G401.6 (cell line): ENCODE data around the gene CSNK1D.

Experiments
- FAIRE-seq: peaks from 2 replicates; lab custom pipeline; 2012; peaks lifted over from hg19 to GRCh38; lab: Jason Lieb, UNC

CSNK1D gene

DNA sequence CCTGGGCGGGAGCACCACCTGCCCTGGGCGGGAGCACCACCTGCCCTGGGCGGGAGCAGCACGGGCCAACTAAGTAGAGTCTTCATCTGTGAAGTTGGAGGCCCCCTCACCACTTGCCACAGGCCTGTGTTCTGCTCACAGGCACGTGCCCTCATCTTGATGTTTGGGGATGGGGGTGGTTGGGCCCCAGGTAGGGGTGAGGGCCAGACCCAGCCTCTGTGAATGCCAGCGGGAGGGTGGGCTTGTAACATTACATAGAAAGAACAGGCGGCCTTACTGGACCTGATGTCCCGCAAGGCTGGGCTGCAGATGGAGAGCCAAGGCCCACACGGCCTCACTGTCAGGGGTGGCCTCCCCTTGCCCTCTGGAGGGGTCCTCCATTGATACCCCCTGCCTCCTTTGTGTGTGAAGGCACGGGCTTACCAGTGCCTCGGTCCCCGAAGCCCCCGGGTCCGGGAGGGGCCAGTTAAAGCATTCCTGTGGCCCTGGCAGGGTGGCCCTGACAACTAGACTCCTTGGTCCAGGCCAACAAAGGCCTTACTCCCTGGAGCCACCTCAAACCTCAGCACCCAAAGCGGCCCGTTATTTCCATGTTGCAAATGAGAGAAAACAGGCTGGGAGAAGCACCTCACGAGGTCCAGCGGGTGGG, 45.7 kb downstream of the CSNK1D start:
- FAIRE-seq: no peak

GRCh38 chr17:82226809-82227628, 46.5 kb downstream of the CSNK1D start:
- FAIRE-seq: no peak

GRCh38 chr17:82226146-82226808, 47.2 kb downstream of the CSNK1D start:
- FAIRE-seq: no peak

DNA sequence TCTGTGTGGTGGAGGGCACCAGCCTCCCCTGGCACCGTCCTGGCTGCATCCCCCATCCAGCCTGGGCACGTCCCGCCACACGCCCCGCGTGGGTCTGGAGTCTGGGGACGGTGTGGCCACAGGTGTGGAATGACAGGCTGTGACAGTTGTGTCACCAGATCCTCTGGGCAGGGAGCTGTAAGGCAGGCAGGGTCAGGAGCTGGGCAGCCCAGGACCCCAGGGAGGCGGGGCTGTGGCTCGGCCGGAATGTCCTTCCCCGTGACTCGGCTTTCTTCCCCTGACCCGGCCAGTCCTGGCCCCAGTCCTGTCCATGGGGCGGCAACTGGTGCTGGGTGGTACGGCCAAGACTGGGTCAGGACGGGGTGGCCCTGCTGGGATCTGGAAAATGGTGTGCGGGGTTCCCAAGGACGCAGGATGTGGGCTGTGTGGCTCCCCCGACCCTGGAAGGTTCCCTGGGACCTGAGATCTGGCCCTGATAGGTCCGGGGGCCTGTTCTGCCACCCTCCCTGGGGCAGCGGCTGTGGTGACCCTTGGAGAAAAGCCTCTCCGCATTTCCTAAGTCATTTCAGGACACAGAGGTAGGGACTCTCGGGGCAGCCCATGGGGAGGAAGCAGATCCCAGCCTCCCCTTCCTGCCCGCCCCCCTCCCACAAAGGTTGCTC, 48.0 kb downstream of the CSNK1D start:
- no peak for FAIRE-seq

- no peak for FAIRE-seq
Observed at GRCh38 chr17:82224666-82225065, 48.8 kb downstream of the CSNK1D start.

DNA sequence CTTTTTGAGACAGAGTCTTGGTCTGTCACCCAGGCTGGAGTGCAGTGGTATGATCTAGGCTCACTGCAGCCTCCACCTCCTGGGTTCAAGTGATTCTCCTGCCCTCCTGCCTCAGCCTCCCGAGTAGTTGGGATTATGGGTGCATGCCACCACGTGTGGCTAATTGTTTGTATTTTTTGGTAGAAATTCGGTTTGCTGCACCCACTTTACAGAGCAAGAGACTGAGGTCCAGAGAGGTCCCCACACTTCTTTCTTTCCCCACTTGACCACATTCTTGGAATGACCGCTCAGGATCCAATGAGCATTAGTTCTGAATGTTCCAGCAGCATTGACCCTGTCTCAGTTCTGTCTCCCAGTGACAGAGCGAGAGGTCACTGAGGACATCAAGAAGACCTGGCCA, 50.0 kb downstream of the CSNK1D start:
- FAIRE-seq: no peak

DNA sequence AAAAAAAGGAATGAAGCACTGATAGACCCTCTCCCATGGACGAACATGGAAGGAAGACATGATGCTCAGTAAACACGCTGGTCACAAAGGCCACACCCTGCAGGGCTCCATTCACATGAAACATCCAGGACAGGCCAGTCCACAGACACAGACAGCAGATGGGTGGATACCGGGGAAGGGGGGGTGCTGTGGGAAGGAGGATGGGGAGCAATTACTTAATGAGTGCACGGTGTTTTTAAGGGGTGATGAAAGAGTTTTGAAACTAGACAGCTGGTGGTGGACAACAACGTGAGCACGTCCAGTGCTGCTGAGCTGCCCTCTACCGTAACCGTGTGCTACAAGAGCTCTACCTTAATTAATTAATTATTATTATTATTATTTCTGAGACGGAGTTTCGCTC, 50.7 kb downstream of the CSNK1D start:
- FAIRE-seq: no peak

DNA sequence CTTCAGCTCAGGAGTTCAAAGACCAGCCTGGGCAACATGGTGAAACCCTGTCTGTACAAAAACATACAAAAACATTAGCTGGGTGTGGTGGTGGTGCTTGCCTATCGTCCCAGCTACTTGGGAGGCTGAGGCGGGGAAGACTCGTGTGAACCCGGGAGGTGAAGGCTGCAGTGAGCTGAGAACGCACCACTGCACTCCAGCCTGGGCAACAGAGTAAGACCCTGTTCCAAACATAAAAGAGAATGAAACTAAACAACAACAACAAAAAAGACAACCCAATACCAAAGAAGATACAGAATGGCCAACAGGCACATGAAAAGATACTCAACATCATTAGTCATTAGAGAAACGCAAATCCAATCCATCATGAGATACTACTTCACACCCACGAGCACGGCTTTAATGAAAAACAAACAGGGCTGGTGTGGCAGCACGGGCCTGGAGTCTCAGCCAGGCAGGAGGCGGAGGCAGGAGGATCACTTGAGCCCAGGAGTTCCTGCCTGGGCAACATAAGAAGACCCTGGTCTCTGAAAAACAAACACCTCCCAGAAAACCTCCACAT, 52.1 kb downstream of the CSNK1D start:
- no peak for FAIRE-seq

- no peak for FAIRE-seq
Observed at GRCh38 chr17:82219753-82220709, 53.5 kb downstream of the CSNK1D start.

GRCh38 chr17:82219083-82219482, 54.4 kb downstream of the CSNK1D start:
- FAIRE-seq: no peak

DNA sequence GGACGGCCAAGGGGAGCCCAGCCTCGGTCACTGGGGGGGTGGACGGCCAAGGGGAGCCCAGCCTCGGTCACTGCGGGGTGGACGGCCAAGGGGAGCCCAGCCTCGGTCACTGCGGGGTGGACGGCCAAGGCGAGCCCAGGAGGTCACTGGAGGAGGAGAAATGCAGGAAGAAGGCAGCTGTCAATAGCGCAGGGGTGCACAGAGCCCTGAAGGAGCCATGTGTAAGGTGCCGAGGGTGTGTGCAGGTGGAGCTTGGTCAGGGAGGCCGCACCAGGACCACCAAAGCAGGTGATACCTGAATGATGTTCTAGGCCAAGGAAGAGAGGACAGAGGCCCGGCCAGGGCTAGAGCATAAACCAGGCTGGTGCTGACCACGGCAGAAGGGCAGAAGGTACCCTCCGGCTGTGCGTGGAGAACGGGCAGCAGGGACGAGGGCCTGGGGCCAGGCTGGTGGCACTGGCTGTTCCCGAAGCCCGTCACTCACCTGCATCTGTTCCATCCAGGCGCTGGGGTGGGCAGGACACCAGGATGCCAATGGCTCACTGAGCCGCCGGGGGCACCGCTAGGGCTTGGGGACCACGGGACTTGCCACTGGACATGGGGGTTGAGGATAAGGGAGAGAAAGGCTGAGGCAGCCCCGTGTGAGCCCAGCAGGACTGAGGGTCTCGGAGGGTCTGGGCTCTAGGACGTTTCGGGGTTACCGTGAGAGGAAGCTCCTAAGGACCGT, 55.0 kb downstream of the CSNK1D start:
- FAIRE-seq: no peak

- FAIRE-seq: no peak
Observed at GRCh38 chr17:82217530-82218204, 55.8 kb downstream of the CSNK1D start.

DNA sequence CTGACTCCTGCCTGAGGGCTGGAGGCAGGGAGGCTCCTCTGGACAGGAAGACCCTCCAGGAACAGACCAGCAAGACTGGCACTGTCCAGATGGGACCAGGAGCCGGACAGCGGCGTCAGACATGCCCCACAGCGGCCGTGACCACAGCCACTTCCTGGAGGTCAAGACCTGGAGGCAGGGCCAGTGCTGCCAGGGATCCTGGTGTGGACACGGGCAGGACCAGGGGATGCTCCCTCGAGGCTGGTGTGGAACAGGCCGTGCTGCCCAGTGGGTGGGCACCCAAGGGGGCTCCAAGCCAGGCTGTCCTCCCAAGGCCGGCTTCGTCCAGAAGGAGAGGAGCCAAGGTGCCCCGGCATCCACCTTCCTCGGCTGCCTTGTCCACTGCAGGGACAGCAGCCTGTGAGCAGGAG, 56.4 kb downstream of the CSNK1D start:
- no peak for FAIRE-seq

- no peak for FAIRE-seq
Observed at GRCh38 chr17:82216301-82217119, 57.0 kb downstream of the CSNK1D start.

GRCh38 chr17:82215972-82216300, 57.6 kb downstream of the CSNK1D start:
- no peak for FAIRE-seq

DNA sequence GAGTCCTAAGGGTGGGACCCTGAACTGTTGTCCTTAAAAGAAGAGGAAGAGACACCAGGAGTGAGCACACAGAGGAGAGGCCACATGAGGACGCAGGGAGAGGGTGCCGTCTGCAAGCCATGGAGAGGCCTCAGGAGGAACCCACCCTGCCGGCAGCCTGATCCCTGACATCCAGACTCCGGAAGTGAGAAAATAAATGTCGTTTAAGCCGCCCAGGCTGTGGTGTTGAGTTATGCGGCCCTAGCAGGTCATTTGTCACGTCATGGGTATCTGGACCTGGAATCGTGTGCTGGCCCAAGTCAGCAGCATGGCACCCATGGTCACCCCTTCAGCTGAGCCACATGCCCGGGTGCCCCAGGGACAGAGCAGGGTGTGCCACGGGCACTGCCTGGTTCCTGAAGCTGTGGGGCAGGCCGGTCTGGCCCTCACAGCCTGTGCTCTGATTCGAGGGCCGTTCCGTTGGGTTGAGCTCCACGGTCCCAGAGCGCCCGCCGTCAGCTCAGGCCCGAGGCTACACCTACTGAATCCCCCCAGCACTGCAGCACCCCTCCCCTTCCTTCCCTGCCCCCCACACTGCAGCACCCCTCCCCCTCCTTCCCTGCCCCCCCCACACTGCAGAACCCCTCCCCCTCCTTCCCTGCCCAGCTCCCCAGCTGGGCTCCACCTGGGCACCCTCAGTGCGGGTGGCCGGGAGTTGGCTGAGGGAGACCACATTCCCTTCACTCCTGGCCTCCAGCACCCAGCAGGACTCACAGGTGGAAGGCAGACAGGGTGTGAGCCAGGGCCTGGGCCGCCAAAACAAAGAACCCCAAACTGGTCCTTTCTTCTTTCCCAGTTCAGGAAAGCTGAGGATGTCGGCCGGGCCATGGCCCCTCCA, 58.2 kb downstream of the CSNK1D start:
- FAIRE-seq: no peak

DNA sequence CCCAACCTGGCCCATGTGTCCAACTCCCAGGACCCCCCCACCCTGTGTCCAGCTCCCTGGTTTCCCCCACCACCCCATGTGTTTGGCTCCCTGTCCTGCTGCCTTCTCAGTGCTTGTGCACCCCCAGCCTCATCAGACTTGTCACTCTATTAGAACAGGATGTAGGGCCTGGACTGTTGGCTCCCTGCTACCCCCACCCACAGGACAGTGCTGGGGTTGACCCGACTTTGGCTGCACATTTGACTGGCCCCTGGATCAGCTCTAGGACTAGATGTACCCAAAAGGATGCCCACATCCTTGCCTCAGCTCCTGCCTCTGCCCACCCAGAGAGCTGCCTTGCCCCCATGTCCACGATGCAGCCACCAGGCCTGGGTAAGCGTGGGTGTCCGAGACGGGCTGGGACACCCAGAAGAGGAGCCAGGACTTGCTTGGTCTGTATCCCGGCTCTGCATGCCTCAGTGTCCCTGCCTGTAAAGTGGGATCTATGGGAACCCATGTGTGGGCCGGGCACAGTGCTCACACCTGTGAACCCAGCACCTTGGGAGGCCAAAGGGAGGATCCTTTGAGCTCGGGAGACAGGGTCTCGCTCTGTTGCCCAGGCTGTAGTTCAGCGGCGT, 59.4 kb downstream of the CSNK1D start:
- no peak for FAIRE-seq
